AG20443 (cell line): ENCODE results near the gene ISM1.

Experiments used
- DNase-seq: peaks from one replicate; pipeline ENCODE4 v3.0.0; 2012; ENCODE audit warnings: low spot score, mixed read lengths

ISM1 gene

DNA sequence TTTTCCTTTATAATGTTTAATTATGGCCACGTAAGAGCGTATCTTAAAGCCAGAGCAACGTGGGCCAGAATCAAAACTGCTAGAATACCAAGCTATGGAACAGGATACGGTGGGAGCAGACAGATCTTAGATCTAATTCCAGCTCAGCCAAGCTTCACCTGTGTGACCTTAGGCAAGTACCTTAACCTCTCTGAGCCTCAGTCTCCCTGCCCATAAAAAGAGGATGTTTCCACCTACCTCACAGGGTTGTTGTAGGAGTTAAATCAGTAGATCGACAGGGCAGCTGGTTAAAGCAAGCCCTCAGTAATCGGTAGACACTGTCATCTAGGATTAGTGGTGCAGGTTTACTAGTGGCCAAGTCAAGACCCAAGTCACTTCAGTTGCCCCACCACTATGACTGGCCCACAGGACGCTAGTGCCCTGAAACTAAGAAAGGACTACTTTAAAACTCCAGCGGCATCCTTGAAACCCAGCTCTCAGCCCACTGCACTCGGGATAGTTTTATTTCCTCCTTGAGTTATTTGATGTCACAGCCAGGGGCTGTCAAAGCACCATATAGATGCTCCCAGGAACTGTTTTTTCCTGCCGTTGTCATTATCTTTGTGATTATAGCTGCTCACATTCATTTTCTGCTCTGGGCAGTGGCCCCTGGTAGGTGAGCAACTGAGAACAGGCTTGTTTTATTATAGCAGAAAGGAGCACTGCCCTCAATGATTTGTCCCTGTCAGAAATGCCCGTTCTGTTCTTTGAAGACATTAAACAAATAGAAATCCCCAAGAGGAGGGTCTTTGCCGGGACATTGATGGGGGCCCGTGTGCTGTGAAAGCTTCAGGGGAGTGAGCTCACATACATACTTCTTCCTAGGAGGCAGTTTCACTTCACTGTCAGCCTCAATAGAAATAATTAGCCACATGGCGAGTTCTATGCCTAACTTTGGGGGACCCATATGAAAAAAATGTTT, 63.1 kb downstream of the ISM1 start:
- no peak for DNase-seq

DNA sequence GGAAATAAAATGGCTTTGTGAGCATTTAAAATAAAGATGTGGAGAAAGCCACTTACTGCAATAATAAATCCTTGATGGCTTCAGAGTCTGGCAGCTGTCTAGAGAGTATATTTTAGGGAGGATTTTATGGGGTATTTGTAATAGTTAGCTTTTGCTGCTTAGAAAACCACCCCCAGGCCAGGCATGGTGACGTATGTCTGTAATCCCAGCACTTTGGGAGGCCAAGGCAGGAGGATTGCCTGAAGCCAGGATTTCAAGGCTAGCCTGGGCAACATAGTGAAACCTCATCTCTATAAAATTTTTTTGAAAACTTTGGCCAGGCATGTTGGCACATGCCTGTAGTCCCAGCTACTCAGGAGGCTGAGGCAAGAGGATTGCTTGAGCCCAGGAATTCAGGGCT, 63.8 kb downstream of the ISM1 start:
- no peak for DNase-seq

DNA sequence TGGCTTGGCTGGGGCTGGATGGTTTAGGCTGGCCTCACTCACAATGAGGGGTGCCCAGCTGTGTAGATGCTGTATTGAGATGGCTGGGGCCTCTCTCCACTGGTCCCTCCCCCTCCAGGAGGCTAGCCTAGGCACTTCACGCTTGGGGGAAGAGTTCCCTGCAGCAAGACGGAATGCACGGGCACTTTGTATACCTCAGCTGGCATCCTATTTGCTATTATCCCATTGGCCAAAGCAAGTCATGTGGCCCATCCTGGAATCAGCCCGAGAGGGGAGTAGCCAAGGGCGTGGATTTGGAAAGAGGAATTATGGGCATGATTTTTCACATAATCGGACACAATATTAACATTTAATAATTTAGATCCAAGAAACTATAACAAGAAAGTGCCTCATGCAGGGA, 64.3 kb downstream of the ISM1 start:
- no peak for DNase-seq

DNA sequence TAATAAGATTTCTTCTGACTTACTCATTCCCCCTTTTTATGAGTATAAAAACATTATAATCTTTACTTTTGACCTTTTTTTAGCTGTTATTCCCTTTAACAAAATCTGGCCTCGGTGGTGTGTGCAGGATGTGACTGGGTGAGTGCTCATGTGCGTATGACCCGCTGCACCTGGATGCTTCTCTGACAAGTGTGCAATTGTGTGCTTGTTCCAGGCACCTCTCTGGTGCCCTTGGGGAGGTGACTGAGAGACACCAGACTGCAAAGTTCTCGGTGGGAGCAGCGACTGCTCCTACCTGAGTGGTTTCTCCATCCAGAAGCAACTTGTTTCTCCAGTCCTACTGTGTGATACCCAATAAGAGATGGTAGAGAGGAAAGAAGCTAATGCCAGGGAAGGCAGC, 65.0 kb downstream of the ISM1 start:
- DNase-seq = no peak

DNA sequence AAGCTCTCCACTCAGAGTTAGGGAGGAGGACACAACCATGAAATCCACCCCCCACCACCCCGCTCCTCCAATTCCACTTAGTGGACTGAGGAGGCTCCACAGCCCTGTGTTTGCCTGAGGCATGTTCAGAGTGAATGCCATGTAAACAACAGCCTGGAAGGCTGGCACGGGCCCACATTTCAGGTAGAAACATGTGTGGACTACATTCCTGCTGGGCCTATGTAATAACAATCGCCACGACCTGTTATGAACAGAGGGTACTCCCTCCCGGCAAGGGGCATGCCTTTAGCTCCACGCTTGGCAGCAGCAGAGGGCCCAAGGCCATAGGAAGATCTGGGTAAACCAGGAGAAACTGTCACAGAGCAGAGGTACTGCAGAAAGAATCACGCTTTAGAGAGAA, 65.5 kb downstream of the ISM1 start:
- DNase-seq = no peak

DNA sequence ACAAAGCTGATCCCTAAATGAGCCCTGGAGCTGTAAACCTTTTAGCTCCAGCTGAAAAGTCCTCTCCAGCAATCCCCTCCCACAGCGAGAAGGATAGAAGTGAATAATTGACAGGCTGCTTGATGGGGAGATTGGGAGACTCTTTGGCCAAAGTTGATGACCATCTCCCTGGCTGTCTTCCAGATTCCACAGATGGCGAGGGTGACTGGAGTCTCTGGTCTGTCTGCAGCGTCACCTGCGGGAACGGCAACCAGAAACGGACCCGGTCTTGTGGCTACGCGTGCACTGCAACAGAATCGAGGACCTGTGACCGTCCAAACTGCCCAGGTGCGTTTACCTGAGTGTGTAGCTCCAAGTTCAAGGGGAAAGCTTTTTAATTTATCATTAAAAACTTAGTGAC, 67.3 kb downstream of the ISM1 start:
- DNase-seq = no peak

DNA sequence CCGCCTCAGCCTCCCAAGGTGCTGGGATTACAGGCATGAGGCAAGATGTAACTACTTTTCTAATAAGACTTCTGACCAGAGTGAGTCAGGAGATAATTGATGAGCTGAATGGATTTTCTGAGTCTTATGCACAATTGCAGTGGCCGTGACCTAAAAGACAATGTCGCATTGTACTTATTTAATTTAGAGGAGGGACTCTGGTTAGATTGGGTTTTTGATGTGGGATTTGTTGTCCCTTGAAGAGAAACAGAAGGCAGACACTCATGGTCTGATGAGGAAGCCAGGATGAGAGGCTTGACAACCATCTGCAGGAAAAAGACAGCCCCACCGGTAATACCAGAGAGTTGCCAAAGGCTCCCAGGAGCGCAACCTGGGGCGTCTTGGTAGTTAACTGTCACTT, 68.0 kb downstream of the ISM1 start:
- DNase-seq = no peak

DNA sequence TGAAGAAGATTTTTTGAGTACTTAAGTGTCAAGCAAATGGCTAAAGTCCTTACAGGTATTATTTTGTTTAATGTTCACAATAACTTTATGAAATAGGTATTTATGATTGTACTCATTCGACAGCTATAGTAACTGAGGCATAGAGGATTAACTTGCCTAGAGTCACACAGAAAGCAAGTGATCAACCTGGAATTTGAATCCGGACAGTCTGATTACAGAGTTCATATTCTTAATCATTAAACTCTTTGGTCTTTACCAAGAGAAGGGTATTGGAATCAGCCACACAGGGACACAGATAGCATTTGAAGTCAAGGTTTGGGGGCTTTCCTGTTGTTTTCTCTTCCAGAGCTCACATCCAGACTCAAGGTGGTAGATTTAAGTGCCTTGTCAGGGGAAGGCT, 69.7 kb downstream of the ISM1 start:
- DNase-seq = no peak

DNA sequence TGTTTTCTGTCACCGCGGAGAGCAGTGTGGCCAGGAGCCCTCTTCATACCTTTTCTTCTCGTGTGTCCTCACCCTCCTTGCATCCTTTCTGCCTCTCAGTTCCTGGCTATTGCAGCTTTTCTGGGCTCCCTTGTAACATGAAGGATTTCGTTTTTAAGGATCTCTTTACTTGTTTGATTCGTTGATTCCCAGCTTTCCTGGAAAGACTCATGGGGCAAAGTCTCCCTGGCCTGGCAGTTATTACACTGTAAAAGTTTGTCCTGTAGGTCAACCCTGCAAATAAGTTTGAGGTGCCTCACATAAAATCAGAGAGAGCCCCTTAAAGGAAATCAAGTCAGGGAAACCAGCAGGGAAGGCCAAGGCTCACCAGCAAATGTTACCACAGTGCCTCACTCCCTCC, 70.1 kb downstream of the ISM1 start:
- DNase-seq = no peak

DNA sequence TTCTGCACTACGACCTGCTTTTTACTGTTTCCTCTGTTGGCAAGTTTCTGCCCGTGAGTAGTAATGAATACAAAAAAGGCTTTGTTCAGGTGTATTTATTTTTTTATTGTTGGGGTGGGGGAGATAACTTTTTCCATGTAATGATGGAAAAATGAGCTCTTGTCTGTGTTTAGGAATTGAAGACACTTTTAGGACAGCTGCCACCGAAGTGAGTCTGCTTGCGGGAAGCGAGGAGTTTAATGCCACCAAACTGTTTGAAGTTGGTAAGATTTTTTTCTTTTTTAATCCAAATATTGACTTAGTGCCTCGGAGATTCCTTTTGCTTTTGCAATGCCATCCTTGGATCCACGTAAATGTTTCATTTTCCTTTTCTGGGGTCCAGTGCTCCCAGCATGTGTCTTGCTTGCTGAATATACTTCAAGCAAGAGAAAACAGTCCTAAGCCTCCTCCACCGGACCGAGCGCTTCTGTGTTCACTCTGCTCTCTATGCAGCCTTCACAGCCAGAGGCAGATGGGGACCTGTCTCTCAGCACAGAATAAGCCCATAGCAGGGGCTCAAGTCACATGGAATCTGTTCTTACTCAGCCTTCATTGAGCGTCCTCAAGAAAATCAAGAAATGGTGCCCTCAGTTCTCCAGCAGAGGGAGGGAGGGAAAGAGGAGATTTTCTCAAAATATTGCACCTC, 71.3 kb downstream of the ISM1 start:
- DNase-seq = no peak

DNA sequence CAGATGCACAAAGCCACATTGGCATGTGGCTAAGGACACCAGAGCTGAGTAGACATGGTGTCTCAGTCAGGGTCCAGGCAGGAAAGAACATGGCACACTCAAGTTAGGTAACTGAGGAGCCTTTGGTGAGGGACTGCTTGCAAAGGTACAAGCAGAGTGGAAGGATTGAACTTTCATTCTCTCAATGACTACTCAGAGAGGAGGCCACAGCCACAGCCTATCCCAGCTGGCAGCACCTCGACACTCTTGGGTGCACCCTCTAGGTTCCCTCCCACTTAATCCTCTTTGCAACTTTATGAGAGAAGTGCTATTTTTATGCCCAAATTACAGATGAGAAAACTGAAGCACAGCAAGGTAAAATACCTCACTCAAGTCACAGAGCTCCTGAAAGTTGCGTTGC, 73.4 kb downstream of the ISM1 start:
- no peak for DNase-seq

DNA sequence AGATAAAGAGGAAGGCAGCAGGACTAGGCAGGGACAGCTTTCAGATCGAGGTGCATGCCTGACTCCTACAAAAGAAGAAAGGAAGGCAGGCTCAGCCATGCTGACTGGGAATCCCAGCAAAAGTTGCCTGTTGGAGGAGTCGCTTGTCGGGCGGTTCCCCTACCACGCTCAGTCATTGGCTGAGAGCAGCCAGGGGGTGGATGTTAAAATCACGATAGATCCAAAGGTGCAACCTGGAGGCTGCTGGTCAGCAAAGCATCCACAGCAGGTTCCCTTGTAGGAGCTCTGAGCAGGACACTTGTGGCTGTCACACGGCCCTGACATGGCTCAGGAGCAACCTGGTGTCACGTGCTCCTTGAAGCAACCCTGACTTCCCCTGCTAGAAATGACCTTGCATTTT, 74.6 kb downstream of the ISM1 start:
- DNase-seq = no peak

DNA sequence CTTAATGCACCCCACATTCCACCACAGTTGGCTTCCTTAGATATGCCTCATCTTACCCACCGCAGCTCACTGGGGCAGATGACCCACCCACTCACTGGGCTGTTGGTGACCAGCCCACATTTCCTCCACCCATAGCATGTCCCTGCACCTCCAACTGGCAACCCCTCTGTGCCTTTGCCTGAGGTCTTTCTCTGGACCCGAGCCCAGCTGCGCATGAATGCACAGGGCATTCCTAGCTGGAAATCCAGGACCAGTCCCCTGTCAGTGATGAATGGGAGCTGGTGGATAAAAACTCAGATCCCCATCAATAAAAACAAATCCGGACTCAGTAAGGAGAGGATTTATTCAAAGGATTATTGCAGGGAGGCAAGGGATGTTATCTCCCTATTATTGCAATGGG, 75.0 kb downstream of the ISM1 start:
- no peak for DNase-seq

DNA sequence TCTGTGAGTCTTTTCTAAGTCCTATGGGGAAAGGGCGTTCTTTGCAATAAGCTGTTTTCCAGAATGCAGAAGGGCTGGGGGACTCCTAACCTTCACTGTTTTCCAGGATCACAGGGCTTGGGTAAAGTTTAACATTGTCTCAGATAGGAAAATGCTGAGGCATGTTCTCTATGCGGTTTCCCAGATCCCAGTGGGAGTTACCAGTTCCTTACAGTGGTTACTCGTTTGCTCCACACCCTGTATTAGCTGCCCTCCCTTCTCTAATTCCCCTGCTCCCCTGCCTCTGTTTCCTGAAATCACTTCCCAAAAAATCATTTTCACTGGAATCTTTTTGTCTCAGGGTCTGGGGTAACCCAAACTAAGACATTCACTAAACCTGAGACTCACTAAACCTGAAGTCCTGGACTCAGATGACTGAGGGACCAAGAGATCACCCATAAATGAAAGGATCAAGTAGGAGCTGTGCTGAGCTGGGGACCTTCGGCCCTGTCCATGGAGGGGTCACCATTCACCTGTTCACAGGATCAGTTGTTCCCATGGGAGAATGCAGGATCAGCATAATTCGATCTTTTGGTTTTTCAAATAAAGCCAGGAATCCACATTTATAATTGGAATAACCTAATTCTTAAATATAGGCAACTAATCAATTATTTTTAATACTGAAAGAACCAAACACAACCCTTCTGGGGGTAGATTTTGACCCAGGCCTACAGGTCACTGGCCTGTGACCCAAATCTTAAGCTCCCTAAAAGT, 76.2 kb downstream of the ISM1 start:
- DNase-seq = peak; percentile 3

DNA sequence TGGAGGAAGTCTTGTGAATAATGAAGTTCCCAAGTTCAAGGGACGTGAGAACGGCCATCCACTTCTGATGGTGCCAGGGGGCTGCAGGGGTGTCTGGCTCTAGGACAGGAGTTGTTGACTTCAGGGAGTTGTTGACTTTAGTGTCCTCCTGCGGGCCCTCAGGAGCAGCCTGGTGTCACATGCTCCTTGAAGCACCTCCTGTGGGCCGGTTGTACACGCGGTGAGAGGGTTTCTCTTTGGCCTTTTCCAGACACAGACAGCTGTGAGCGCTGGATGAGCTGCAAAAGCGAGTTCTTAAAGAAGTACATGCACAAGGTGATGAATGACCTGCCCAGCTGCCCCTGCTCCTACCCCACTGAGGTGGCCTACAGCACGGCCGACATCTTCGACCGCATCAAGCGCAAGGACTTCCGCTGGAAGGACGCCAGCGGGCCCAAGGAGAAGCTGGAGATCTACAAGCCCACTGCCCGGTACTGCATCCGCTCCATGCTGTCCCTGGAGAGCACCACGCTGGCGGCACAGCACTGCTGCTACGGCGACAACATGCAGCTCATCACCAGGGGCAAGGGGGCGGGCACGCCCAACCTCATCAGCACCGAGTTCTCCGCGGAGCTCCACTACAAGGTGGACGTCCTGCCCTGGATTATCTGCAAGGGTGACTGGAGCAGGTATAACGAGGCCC, 77.8 kb downstream of the ISM1 start:
- no peak for DNase-seq

DNA sequence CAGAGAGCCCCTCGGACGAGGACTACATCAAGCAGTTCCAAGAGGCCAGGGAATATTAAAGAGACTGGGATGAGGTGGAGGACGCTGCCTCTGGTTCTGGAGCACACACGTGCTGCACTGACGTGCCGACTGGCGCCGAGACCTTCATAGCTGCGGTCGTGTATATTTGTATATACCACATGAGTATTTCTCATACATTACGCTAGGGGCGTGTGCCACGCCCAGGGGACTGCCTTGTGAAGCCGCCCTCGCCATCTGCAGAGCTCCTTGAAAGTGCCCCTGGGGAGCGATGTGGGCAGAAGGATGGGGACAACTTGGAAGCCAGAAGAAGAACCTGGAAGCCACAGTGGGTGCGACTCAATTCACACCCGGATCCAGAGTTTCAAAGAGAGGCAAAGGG, 78.3 kb downstream of the ISM1 start:
- DNase-seq = no peak

DNA sequence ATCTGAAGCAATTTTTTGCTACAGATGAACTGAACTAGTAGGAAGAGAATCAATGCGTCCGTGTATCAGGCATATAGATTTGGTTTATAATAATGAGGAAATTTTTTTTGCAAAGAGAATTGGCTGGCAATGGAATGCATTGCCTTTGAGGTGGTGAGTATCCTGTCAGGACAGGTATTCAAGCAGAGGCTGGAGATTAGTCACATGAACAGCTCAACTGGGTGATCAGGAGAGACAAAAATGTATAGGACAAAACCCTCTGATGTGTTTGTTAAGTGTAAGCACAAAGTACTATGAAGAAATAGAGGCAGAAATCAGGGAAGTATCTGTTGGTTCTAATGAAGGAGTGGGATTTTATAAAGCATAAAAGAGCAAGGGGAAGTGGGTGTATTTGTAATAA, 80.5 kb downstream of the ISM1 start:
- peak; percentile 0 for DNase-seq

DNA sequence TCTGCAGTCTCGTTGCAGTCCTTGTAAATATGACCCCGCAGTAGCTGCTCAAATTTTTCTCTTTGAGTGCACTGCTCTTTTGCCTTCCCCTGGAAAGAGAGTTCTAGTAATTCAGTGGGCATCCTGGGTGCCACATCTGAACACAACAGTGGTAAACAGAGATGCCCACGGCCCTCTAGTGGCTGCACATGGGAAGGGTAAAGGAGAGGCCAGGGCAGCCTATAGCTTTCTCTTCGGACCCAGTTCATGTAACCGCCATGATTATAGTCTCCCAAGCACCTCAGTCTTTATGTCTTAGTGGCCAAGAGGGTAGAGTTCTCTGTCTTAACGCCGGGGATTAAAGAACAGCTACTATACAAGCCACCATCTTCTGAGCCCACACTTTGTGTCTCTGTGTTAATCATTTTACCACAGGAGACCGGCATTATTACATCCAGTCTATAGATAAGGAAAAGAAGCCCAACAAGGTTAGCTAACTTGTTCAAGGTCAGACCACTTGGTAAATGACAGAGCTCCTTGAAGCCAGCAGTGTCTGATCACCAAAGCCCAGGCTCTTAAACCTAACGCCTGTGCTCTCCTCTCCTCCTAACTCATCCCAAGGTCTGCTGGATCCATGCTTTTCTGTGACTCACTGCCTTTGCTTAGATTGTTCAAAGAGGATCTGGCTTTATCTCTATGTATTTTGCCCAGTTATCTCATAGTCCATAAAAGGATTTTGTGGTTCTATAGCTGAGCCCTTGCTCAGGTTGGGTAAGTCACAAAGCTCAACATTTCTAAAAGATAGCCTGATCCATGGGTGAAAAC, 81.8 kb downstream of the ISM1 start:
- peak; percentile 53 for DNase-seq

DNA sequence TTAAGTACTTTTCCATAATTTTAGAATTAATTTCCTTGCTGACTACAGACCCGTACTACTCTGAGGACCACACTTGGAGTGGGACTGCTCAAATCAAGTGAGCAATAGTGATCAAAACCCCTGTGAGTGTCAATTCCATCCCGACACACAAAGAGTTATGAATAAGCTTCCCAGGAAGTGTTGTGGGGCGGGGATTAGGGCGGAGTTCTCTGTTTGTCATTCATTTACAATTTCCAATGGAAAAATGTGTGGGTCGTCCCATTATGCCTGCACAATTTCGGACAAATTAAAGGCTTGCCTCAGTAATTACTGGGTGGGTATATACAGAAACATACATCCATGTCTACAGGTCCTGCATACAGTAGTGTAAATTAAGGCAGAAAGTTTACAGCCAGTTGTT, 84.2 kb downstream of the ISM1 start:
- no peak for DNase-seq

DNA sequence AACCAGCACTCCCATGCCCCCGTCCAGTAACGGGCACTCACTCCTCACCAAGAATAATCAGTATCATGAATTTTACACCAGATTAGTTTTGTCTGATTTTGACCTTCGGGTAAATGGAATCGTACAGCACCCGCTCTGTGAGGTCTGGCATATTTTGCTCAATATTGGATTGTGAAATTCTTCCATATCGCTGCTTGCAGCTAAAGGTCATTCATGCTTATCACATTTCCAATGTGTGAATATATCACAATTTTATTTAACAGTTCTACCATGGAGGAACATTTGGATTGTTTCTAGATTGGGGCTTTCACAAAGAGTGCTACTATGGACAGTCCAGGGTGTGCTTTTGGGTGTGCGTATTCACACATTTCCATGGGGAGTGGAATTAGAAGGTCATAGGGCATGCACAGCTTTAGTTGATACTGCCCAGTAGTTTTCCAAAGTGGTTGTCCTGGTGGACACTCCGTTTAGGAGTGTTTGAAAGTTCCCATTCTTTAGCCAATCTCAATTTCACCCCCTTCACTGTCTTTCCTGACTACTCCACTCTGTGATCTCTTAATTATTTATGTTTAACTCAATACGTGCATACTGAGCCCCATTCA, 86.6 kb downstream of the ISM1 start:
- no peak for DNase-seq

DNA sequence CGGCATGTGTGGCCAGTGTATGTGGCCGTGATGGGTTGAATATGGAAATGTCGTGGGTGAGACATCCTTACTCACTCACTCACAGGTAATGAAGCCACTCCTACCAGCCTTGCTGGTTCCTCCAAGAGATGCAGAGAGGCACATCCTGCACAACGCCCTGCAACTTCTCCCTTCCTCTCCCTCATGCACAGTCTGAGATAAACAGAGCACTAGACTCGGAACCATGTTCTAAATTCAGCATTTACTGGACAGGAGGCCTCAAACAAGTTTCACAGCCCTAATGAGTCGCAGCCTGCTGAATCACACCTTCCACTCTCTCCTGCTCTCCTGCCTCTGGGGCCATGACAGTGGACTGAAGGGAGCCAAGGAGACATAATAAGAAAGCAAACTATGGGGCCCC, 91.2 kb downstream of the ISM1 start:
- no peak for DNase-seq
